ENCODE measurements around the gene FBXO10. TPM values are rescaled to one million over a fixed set of nuclear protein-coding genes. Genes with fewer than 3 reads are reported as not detected.
"Not testable (repeated sequence)": the region's sequence is repeated elsewhere in the genome, so short reads cannot be mapped to it uniquely, and the experiment has no call there.

The FBXO10 gene
- total RNA-seq, 2 donors from 2014 or later, result 2.6 to 6.6 TPM

DNA sequence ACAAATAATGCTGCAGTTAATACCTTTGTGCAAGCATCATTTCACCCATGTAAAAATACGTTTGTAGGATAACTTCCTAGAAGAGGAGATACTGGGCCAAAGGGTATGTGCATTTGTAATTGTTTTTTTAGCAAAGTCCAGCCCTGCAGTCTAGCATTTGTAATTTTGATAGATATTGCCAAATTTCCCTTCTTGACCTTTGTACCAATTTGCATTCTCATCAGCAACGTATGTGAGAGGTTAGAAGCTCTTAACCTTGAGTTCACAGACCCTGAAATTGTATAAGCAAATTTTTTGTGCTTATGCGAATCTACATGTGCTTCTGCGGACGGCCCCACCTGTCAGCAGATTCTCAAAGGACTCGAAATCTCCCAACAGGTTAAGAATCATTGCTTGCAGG, 34.8 kb upstream of the FBXO10 start:
- peaks cover 35% of the 10 kb centered on the region for H3K27me3 Mint-ChIP-seq
- peaks cover 2% of the 10 kb centered on the region for H3K36me3 Mint-ChIP-seq (ENCODE audit: low read depth)
- H3K27ac Mint-ChIP-seq, result no peak overlapping the region
- peaks cover 5% of the 10 kb centered on the region for H3K4me1 Mint-ChIP-seq
- no peaks in the 10 kb centered on the region for H3K9me3 ChIP-seq (ENCODE audit: control insufficient read depth, low read length, poor library complexity, severe bottlenecking)
- DNase-seq (no peak), ATAC-seq (no peak)
- H3K4me3 Mint-ChIP-seq, result no peak overlapping the region

DNA sequence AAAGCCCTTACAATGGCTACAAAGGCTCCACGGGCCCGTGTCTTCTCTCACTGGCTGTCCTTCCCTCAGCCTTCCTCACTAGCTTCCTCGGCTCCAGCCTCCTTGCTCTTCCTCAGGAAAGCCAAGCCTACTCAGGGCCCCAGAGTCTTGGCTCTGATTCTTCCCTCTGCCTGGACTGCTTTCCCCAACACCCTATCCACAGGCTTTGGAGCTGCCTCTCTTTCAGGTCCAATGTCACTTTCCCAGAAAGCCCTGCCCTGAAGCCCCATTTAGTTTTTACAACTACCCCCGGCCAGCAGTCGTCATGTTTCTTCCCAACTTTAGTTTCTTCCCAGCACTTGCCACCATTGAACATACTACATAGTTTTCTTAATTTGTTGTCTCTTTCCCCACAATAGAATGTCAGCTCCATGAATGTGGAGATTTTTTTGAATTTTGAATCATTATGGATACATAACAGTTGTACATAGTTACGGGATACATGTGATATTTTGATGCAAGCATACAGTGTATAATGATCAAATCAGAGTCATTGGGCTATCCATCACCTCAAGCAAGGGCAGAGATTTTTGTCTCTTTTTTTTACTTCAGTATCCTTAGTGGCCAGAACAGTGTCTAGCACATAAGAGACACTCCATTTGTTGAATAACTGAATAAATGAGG, 33.7 kb upstream of the FBXO10 start:
- DNase-seq (no peak), ATAC-seq (no peak)
- H3K27me3 Mint-ChIP-seq, result peaks cover 41% of the 10 kb centered on the region
- H3K4me1 Mint-ChIP-seq, result peaks cover 5% of the 10 kb centered on the region
- peak overlapping the region; percentile 14 for H3K27ac Mint-ChIP-seq
- H3K9me3 ChIP-seq (ENCODE audit: control insufficient read depth, low read length, poor library complexity, severe bottlenecking), result no peaks in the 10 kb centered on the region
- peaks cover 2% of the 10 kb centered on the region for H3K36me3 Mint-ChIP-seq (ENCODE audit: low read depth)
- no peak overlapping the region for H3K4me3 Mint-ChIP-seq

DNA sequence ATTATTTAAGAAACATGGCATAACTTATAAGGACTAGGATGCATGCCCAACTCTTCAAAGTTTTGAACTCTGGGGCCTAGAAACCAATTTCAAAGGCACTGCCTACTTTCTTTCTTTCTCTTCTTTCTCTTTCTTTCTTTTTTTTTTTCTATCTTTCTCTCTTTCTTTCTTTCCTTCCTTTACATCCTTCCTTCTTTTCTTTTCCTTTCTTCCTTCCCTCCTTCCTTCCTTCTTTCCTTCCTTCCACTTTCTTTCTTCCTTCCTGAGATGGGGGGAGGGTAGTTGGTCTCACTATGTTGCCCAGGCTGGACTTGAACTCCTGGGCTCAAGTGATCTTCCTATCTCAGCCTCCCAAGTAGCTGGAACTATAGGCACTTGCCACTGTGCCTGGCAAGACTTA, 32.1 kb upstream of the FBXO10 start:
- Mint-ChIP-seq H3K4me1 (peaks cover 5% of the 10 kb centered on the region), H3K27me3 (peaks cover 48% of the 10 kb centered on the region), H3K4me3 (no peak overlapping the region), H3K27ac (no peak overlapping the region), H3K36me3 (ENCODE audit: low read depth) (peaks cover 2% of the 10 kb centered on the region)
- ATAC-seq (no peak), DNase-seq (no peak)
- H3K9me3 ChIP-seq (ENCODE audit: control insufficient read depth, low read length, poor library complexity, severe bottlenecking), result no peaks in the 10 kb centered on the region

DNA sequence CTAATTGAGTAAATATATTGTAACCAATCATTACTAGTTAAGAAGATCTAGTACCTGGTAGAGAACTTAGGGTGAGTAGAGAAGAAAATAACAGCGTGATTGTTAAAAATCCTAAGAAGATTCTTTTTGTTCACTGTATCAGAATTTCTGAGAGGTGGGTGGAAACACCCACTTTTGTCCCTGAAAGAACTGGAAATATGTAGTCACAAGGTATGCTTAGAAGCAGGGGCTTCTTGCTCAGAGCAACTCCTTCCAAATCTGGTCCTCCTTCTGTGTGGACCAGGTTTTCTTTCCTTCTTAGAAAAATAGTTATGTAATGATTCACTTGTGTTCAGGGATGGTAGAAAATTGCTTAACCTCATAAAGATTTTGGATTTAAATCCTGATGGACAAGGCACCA, 28.1 kb upstream of the FBXO10 start:
- Mint-ChIP-seq H3K36me3 (ENCODE audit: low read depth) (peaks cover 8% of the 10 kb centered on the region), H3K4me3 (no peak overlapping the region), H3K27ac (no peak overlapping the region), H3K4me1 (peaks cover 7% of the 10 kb centered on the region), H3K27me3 (peaks cover 64% of the 10 kb centered on the region)
- DNase-seq (no peak), ATAC-seq (no peak)
- no peaks in the 10 kb centered on the region for H3K9me3 ChIP-seq (ENCODE audit: control insufficient read depth, low read length, poor library complexity, severe bottlenecking)

DNA sequence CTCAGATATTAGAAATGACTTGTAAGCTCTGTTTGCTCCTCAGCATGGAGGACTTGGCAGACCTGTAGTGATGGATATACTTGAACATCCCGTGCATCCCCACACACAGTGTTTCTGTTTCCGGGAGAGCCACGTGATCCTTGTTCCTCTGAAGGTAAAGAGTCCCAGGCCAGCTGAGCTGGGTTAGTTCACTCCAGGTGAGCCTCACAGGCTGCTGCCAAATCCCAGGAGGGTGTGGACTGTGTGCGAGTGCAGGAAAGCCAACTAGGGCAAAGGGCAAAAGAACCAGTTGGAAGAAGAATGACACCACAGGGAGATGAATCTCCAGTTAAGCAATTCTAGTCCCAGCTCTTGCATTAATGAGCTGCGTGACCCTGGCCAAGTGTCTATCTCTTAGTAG, 26.6 kb upstream of the FBXO10 start:
- H3K27me3 Mint-ChIP-seq, result peaks cover 57% of the 10 kb centered on the region
- H3K27ac Mint-ChIP-seq, result no peak overlapping the region
- H3K4me1 Mint-ChIP-seq, result peaks cover 5% of the 10 kb centered on the region
- H3K36me3 Mint-ChIP-seq (ENCODE audit: low read depth), result peaks cover 6% of the 10 kb centered on the region
- ATAC-seq (no peak), DNase-seq (no peak)
- H3K4me3 Mint-ChIP-seq, result no peak overlapping the region
- H3K9me3 ChIP-seq (ENCODE audit: control insufficient read depth, low read length, poor library complexity, severe bottlenecking), result no peaks in the 10 kb centered on the region

DNA sequence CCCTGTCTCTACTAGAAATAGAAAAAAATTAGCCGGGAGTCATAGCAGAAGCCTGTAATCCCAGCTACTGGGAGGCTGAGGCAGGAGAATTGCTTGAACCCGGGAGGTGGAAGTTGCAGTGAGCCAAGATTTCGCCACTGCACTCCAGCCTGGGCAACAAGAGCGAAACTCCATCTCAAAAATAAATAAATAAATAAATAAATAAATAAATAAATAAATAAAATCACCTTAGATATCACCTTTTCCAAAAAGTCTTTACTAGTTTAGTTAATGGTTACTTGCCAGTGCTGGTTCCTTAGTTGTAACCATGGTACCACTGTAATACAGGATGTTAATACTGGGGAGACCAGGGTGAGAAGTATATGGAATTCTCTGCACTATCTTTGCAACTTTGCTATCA, 25.9 kb upstream of the FBXO10 start:
- H3K27ac Mint-ChIP-seq; H3K4me1 Mint-ChIP-seq; H3K9me3 ChIP-seq (ENCODE audit: control insufficient read depth, low read length, poor library complexity, severe bottlenecking); H3K4me3 Mint-ChIP-seq; H3K36me3 Mint-ChIP-seq (ENCODE audit: low read depth); ATAC-seq; DNase-seq: not testable (repeated sequence)
- peaks cover 50% of the 10 kb centered on the region for H3K27me3 Mint-ChIP-seq

DNA sequence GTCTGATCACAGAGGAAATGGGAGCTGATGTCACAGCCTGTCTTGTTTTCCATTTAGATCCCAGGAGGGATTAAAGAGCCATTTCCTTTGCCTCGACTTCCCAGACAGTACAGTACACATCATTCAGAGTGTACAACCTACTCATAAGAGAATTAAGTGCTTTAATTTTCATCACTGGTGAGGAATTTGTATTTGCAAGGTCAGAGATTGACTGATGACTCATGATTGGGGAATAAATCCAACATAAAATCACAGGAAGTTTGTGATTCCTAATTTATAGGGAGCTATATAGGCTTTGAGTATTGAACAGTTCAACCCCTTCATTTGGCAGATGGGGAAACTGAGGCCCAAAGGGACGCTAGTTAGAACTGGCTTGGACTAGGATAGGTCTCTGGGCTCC, 20.3 kb upstream of the FBXO10 start:
- no peak overlapping the region for H3K4me3 Mint-ChIP-seq
- peaks cover 36% of the 10 kb centered on the region for H3K27me3 Mint-ChIP-seq
- H3K4me1 Mint-ChIP-seq, result peaks cover 14% of the 10 kb centered on the region
- ATAC-seq (no peak), DNase-seq (no peak)
- H3K27ac Mint-ChIP-seq, result no peak overlapping the region
- no peaks in the 10 kb centered on the region for H3K9me3 ChIP-seq (ENCODE audit: control insufficient read depth, low read length, poor library complexity, severe bottlenecking)
- H3K36me3 Mint-ChIP-seq (ENCODE audit: low read depth), result peaks cover 6% of the 10 kb centered on the region

DNA sequence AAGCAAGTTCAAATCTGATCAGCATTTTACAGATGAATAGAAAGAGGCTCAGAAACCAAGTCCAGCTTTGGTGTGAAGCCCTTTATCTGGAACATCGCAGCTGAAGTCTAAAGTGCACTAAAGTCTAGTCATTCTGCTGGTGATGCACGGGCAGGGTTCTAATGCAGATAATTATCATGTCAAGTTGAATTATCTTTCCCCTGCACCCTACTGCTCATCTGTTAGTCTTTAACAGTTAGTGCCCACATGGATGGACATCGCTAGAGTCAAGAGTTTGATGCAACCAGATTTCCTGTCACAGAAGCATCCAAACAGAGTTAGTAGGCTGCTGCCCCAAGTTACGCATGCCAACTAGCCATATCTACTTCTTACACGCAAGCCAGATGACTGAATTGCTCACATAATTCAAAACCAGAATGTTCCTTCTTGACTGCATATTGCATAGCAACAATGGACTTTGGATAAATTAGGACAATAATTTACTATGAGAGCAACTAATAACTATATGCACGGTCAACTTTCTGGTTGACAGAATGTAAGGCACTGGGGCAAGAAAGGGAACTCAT, 17.8 kb upstream of the FBXO10 start:
- no peak for ATAC-seq
- H3K4me1 Mint-ChIP-seq, result peaks cover 26% of the 10 kb centered on the region
- H3K27ac Mint-ChIP-seq, result no peak overlapping the region
- peaks cover 21% of the 10 kb centered on the region for H3K27me3 Mint-ChIP-seq
- peak overlapping the region; percentile 25 for H3K4me3 Mint-ChIP-seq
- H3K9me3 ChIP-seq (ENCODE audit: control insufficient read depth, low read length, poor library complexity, severe bottlenecking), result no peaks in the 10 kb centered on the region
- DNase-seq, result no peak
- peaks cover 4% of the 10 kb centered on the region for H3K36me3 Mint-ChIP-seq (ENCODE audit: low read depth)

DNA sequence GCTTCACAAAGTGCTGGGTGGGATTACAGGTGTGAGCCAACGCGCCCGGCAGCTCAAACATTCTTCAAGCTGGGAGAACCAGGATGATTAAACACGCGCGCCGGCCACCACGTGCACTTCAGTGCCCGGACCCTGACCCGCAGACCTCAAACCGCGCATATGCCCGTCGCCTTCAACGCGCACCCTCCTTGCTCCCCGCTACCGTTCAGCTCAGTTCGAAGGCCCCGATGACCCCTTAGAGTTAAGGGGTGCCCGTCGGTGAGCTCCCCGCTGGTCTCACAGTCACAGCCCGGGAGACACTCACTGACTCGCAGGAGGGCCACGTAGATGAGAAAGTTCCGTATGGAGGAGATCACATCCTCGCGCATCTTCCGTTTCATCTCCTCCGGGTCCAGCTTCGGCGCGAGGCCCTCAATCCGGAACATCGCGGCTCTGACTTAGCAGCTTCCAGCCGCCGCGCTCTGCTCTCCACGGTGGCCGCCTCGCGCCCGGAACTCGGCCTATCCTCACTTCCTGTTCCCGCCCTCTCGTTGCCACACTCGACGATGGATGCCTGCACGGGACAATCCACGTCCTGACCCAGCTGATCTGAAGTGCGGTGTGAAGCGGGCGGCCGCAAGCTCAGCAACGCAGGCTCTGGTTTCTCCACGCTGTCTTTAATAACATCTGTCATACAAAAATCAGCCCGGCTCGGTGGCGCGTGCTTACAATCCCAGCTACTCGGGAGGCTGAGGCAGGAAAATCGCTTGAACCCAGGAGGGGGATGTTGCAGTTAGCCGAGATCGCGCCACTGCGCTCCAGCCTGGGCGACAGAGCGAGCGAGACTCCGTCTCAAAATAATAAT, 16.1 kb upstream of the FBXO10 start, which contains the start of gene TOMM5:
TOMM5 (minus strand) TSS at position 490 of the 844 bp plus-strand sequence; CDS start at position 425, 65 bp downstream.
- Mint-ChIP-seq H3K4me1 (peaks cover 29% of the 10 kb centered on the region), H3K4me3 (peak within 1 kb of the TSS; percentile 100), H3K27ac (peak within 1 kb of the TSS; percentile 96), H3K27me3 (peaks cover 21% of the 10 kb centered on the region), H3K36me3 (ENCODE audit: low read depth) (peaks cover 8% of the 10 kb centered on the region)
- DNase-seq (peak; percentile 81 to 85 (median 82)), ATAC-seq (peak; percentile 97)
- no peaks in the 10 kb centered on the region for H3K9me3 ChIP-seq (ENCODE audit: control insufficient read depth, low read length, poor library complexity, severe bottlenecking)

DNA sequence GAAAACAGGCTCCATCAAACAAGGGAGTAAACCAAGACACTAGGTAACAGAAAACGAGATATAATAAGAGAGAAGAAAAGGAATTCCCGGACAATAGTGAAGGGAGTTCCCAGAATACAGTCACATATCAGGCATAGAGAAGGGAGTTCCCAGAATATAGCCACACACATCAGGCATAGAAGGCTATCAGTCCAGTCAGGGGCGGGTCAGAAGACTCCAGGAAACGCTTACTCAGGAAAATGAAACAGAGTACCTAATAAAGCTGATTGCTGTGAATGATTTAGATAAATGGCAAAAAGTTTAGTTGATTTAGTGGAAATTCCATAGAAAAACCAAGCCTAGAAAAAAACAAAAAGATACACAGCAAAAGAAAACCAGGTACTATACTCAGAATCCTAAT, 11.3 kb upstream of the FBXO10 start:
- DNase-seq (no peak), ATAC-seq (no peak)
- Mint-ChIP-seq H3K36me3 (ENCODE audit: low read depth) (peaks cover 14% of the 10 kb centered on the region), H3K4me3 (no peak overlapping the region), H3K4me1 (peaks cover 34% of the 10 kb centered on the region), H3K27ac (no peak overlapping the region), H3K27me3 (no peaks in the 10 kb centered on the region)
- H3K9me3 ChIP-seq (ENCODE audit: control insufficient read depth, low read length, poor library complexity, severe bottlenecking), result no peaks in the 10 kb centered on the region

DNA sequence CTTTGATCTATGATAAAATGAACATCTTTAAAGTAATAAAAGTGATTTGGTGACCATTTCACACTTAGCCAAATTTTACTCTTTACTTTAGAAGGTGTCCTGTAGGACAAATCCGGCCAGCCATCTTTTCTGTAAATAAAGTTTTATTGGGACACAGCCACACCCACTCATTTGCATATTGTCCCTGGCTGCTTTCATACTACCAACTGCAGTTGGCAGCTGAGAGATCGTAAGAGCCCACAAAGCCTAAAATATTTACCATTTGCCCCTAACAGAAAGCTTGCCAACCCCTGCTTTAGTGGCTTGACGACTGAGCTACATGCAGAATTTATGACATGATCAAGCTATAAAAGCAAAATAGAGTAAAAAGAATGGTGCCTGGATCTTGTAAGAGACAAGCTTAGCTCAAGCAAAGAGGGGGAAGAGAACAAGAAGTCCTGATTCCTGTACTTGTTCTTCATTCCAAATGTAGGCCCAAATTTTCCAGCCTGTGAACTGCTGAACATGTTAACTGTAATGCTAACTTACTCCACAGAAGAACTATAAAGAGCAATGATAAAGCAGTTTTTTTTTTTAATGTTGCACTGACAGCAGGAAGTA, 7.4 kb upstream of the FBXO10 start:
- Mint-ChIP-seq H3K27ac (peak overlapping the region; percentile 87), H3K4me3 (no peak overlapping the region), H3K27me3 (no peaks in the 10 kb centered on the region), H3K4me1 (peaks cover 15% of the 10 kb centered on the region), H3K36me3 (ENCODE audit: low read depth) (peaks cover 9% of the 10 kb centered on the region)
- ATAC-seq (no peak), DNase-seq (no peak)
- no peaks in the 10 kb centered on the region for H3K9me3 ChIP-seq (ENCODE audit: control insufficient read depth, low read length, poor library complexity, severe bottlenecking)

DNA sequence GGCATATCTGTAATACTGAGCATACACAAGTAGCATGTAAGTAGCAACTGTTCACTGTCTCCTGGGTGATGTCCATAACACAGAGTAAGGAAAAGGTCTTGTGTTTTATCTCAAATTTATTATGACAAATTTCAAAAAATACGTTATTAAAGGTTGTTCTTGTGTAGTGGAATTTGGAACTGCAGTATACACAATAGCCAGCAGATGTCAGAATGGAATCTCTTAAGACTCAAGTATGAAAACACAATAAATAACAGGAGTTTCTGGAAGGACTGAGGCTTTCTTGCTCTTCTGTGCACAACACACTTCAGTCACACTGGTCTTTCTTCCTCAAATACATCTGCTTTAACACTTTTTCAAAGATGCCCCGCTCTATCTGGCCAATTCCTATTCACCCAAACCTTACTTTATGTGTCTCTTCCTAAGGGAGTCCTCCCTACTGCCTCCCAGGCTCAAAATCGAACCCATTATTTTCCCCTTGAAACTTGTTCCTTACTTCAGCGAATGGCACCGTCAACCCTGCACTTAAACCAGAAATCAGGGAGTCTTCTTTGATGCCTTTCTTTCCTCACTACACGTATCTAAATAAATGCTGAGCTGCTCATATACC, 6.5 kb upstream of the FBXO10 start:
- Mint-ChIP-seq H3K27me3 (no peaks in the 10 kb centered on the region), H3K4me3 (no peak overlapping the region), H3K27ac (peak overlapping the region; percentile 87), H3K4me1 (peaks cover 16% of the 10 kb centered on the region), H3K36me3 (ENCODE audit: low read depth) (peaks cover 8% of the 10 kb centered on the region)
- no peaks in the 10 kb centered on the region for H3K9me3 ChIP-seq (ENCODE audit: control insufficient read depth, low read length, poor library complexity, severe bottlenecking)
- peak; percentile 68 for ATAC-seq
- no peak for DNase-seq

DNA sequence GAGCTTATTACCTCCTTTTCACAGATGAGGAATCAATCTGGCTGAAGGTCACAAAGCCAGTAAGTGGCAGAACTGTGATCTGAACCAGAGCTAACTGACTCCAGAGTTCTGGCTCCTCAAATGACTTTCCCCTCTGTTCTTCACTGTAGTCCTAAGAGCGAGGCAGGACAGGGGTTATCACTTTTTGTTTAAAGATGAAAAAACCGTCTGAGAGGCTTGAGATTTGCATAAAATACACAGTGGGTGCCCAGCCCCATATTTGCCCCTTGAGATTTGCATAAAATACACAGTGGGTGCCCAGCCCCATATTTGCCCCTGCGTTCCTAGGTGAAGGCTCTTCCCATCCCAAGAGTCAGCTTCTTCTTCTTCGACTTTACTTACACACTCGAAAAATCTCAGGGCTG, 667 bp downstream of the FBXO10 start:
- Mint-ChIP-seq H3K4me3 (peak overlapping the region; percentile 85), H3K27ac (no peak overlapping the region), H3K27me3 (no peaks in the 10 kb centered on the region), H3K36me3 (ENCODE audit: low read depth) (no peaks in the 10 kb centered on the region), H3K4me1 (peaks cover 29% of the 10 kb centered on the region)
- DNase-seq (no peak), ATAC-seq (peak; percentile 24)
- H3K9me3 ChIP-seq (ENCODE audit: control insufficient read depth, low read length, poor library complexity, severe bottlenecking), result no peaks in the 10 kb centered on the region

Data from T-helper 17 cell (primary cell).